ENCODE measurements around the gene FOXD4L6.
"Not testable (repeated sequence)": the region's sequence is repeated elsewhere in the genome, so short reads cannot be mapped to it uniquely, and the experiment has no call there.

The FOXD4L6 gene

GRCh38 chr9:41110913-41111312 is 17.6 kb downstream of the FOXD4L6 start:
- not testable (repeated sequence) for H3K36me3 ChIP-seq (ENCODE audit: insufficient read depth, low read length); H3K9ac ChIP-seq (ENCODE audit: low read depth, low read length); H3K4me1 ChIP-seq (ENCODE audit: insufficient read depth, low read length); H3K9me3 ChIP-seq (ENCODE audit: control insufficient read depth, insufficient read depth, low read length)

GRCh38 chr9:41109253-41109652 is 19.2 kb downstream of the FOXD4L6 start:
- H3K9ac ChIP-seq (ENCODE audit: low read depth, low read length); H3K4me1 ChIP-seq (ENCODE audit: insufficient read depth, low read length); H3K9me3 ChIP-seq (ENCODE audit: control insufficient read depth, insufficient read depth, low read length): not testable (repeated sequence)

GRCh38 chr9:41108816-41109215 is 19.7 kb downstream of the FOXD4L6 start:
- H3K36me3 ChIP-seq (ENCODE audit: insufficient read depth, low read length); H3K9me3 ChIP-seq (ENCODE audit: control insufficient read depth, insufficient read depth, low read length); H3K4me1 ChIP-seq (ENCODE audit: insufficient read depth, low read length); H3K9ac ChIP-seq (ENCODE audit: low read depth, low read length): not testable (repeated sequence)

More at GRCh38 chr9:41109253-41109652, 19.2 kb downstream of the FOXD4L6 start:
- H3K36me3 ChIP-seq (ENCODE audit: insufficient read depth, low read length) = not testable (repeated sequence)

- not testable (repeated sequence) for H3K9me3 ChIP-seq (ENCODE audit: control insufficient read depth, insufficient read depth, low read length); H3K9ac ChIP-seq (ENCODE audit: low read depth, low read length); H3K36me3 ChIP-seq (ENCODE audit: insufficient read depth, low read length); H3K4me1 ChIP-seq (ENCODE audit: insufficient read depth, low read length)
Measured at GRCh38 chr9:41106472-41107116, 21.9 kb downstream of the FOXD4L6 start.

- not testable (repeated sequence) for H3K36me3 ChIP-seq (ENCODE audit: insufficient read depth, low read length); H3K9me3 ChIP-seq (ENCODE audit: control insufficient read depth, insufficient read depth, low read length); H3K9ac ChIP-seq (ENCODE audit: low read depth, low read length); H3K4me1 ChIP-seq (ENCODE audit: insufficient read depth, low read length)
Measured at GRCh38 chr9:41105557-41106253, 22.8 kb downstream of the FOXD4L6 start.

GRCh38 chr9:41104542-41104941 is 23.9 kb downstream of the FOXD4L6 start:
- not testable (repeated sequence) for H3K36me3 ChIP-seq (ENCODE audit: insufficient read depth, low read length); H3K9ac ChIP-seq (ENCODE audit: low read depth, low read length); H3K9me3 ChIP-seq (ENCODE audit: control insufficient read depth, insufficient read depth, low read length); H3K4me1 ChIP-seq (ENCODE audit: insufficient read depth, low read length)

- H3K36me3 ChIP-seq (ENCODE audit: insufficient read depth, low read length); H3K9ac ChIP-seq (ENCODE audit: low read depth, low read length); H3K9me3 ChIP-seq (ENCODE audit: control insufficient read depth, insufficient read depth, low read length); H3K4me1 ChIP-seq (ENCODE audit: insufficient read depth, low read length): not testable (repeated sequence)
Measured at GRCh38 chr9:41100508-41100907, 28.0 kb downstream of the FOXD4L6 start.

GRCh38 chr9:41098759-41099158 is 29.7 kb downstream of the FOXD4L6 start:
- not testable (repeated sequence) for H3K9ac ChIP-seq (ENCODE audit: low read depth, low read length); H3K36me3 ChIP-seq (ENCODE audit: insufficient read depth, low read length); H3K4me1 ChIP-seq (ENCODE audit: insufficient read depth, low read length); H3K9me3 ChIP-seq (ENCODE audit: control insufficient read depth, insufficient read depth, low read length)

- H3K36me3 ChIP-seq (ENCODE audit: insufficient read depth, low read length); H3K9me3 ChIP-seq (ENCODE audit: control insufficient read depth, insufficient read depth, low read length); H3K9ac ChIP-seq (ENCODE audit: low read depth, low read length); H3K4me1 ChIP-seq (ENCODE audit: insufficient read depth, low read length): not testable (repeated sequence)
Measured at GRCh38 chr9:41095060-41095459, 33.4 kb downstream of the FOXD4L6 start.

GRCh38 chr9:41094010-41094773 is 34.3 kb downstream of the FOXD4L6 start:
- H3K4me1 ChIP-seq (ENCODE audit: insufficient read depth, low read length); H3K9me3 ChIP-seq (ENCODE audit: control insufficient read depth, insufficient read depth, low read length); H3K9ac ChIP-seq (ENCODE audit: low read depth, low read length); H3K36me3 ChIP-seq (ENCODE audit: insufficient read depth, low read length): not testable (repeated sequence)

- H3K4me1 ChIP-seq (ENCODE audit: insufficient read depth, low read length); H3K36me3 ChIP-seq (ENCODE audit: insufficient read depth, low read length); H3K9me3 ChIP-seq (ENCODE audit: control insufficient read depth, insufficient read depth, low read length); H3K9ac ChIP-seq (ENCODE audit: low read depth, low read length): not testable (repeated sequence)
Measured at GRCh38 chr9:41090922-41091321, 37.6 kb downstream of the FOXD4L6 start.

- H3K4me1 ChIP-seq (ENCODE audit: insufficient read depth, low read length); H3K9me3 ChIP-seq (ENCODE audit: control insufficient read depth, insufficient read depth, low read length); H3K36me3 ChIP-seq (ENCODE audit: insufficient read depth, low read length); H3K9ac ChIP-seq (ENCODE audit: low read depth, low read length): not testable (repeated sequence)
Measured at GRCh38 chr9:41090386-41090785, 38.1 kb downstream of the FOXD4L6 start.

GRCh38 chr9:41088450-41089059 is 39.9 kb downstream of the FOXD4L6 start:
- H3K36me3 ChIP-seq (ENCODE audit: insufficient read depth, low read length); H3K9me3 ChIP-seq (ENCODE audit: control insufficient read depth, insufficient read depth, low read length); H3K4me1 ChIP-seq (ENCODE audit: insufficient read depth, low read length); H3K9ac ChIP-seq (ENCODE audit: low read depth, low read length): not testable (repeated sequence)

- not testable (repeated sequence) for H3K9me3 ChIP-seq (ENCODE audit: control insufficient read depth, insufficient read depth, low read length); H3K9ac ChIP-seq (ENCODE audit: low read depth, low read length); H3K36me3 ChIP-seq (ENCODE audit: insufficient read depth, low read length); H3K4me1 ChIP-seq (ENCODE audit: insufficient read depth, low read length)
Measured at GRCh38 chr9:41087929-41088328, 40.6 kb downstream of the FOXD4L6 start.
